Motor neuron (in vitro differentiated cells): Measurements from ENCODE around the gene EVI2A. TPM values are rescaled to one million over a fixed set of nuclear protein-coding genes. Genes with fewer than 3 reads are reported as not detected.

ENCODE experiments used
- ATAC-seq, 8 experiments: fragments of 200-7000 bp; cut with Tn5 transposase; replicated peaks in 6 of 8; 2 replicates each; pipeline ENCODE4 v1.8.0; 2021; ENCODE audit warnings: mild to moderate bottlenecking in 8 of 8, moderate library complexity in 8 of 8
- H3K27ac ChIP-seq, 2 donors: fragments of 250-450 bp; sonication (Bioruptor Pico); 2 replicates each; pipeline ENCODE4 v1.9.0; 2021; ENCODE audit warnings: antibody characterized with exemption in 2 of 2, mild to moderate bottlenecking in 2 of 2, moderate library complexity in 1 of 2
- H3K4me1 ChIP-seq, 2 donors: fragments of 250-450 bp; sonication (Bioruptor Pico); replicated peaks in 1 of 2; 2 replicates each; pipeline ENCODE4 v1.6.1; 2021; ENCODE audit warnings: antibody characterized with exemption in 2 of 2, mild to moderate bottlenecking in 2 of 2, moderate library complexity in 1 of 2
- H3K4me3 ChIP-seq, 5 donors: fragments of 250-450 bp; sonication (Bioruptor Pico); 2 replicates each; pipeline ENCODE4 v1.9.0; 2021; ENCODE audit warnings: antibody characterized with exemption in 5 of 5, mild to moderate bottlenecking in 5 of 5, moderate library complexity in 4 of 5
- WGBS, 10 experiments: fragments of 450-650 bp; shearing (Covaris generic); methylation state at CpG; one replicate each; pipeline ENCODE4 v1.0.0; 2022; 5-methylcytosine and 5-hydroxymethylcytosine counted together
- in situ Hi-C, 9 experiments: fragments of 400-800 bp; cut with MboI; loops; one replicate each; pipeline ENCODE4 v1.15.0; 2021; ENCODE audit warnings: low sequenced_read_pairs in 9 of 9, low pct_unique_long_range_greater_than_20kb in 2 of 9; ENCODE audit not compliant: unreplicated experiment in 9 of 9
- total RNA-seq, 8 experiments: library from RNA; unstranded; fragments of 300-600 nt; gene quantifications; 2 replicates each; pipeline versions ENCODE4 v1.2.3 to v1.2.4, GENCODE V29; 2022

Gene EVI2A
- total RNA-seq, 8 experiments from 2014 or later: 0.50 to 14.5 (median 1.2) TPM

DNA sequence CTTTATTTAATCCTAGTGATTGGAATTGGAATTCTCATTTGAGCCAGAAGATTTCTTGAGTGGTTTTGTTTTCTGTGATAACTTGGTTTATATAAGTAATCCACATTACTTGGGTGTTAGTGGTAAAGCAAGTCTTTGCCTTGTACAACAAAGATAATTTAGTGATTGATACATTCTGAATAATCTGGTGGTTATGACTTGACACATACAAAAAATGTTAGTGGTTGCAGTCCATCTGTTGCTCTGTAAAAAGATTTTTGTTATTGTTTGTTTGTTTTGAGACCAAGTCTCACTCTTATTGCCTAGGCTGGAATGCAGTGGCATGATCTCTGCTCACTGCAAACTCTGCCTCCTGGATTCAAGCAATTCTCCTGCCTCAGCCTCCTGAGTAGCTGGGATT lies 37.6 kb downstream of the EVI2A start:
- no peak for ATAC-seq
- Histone ChIP-seq H3K4me1 (peaks cover 0 to 2% of the 10 kb centered on the region in 2 donors), H3K27ac (no peak overlapping the region), H3K4me3 (no peak overlapping the region)
- in situ Hi-C loops: no loop called here

DNA sequence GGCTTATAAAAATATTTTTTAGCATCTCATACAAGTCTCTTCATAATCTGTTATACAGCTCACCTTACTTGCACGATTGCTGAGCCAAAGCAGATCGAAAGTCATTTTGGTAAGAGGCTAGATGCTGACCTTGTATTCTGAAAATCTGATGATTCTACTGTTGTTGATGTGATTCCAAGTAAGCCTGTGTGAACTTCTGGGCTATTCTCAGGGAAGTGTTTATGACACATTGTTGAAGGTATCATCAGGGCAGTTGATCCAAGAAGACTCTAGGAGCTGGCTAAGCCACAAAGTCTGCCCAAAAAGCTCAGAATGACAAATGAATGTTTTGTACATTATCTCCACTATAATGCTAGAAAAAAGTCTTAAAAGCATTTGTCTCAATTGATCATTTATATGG lies 40.4 kb downstream of the EVI2A start:
- Histone ChIP-seq H3K4me3 (no peak overlapping the region), H3K4me1 (peaks cover 0 to 2% of the 10 kb centered on the region in 2 donors), H3K27ac (no peak overlapping the region)
- ATAC-seq: no peak
- 92 to 100% (median 100%) methylated on average over 1 to 2 of the region's 2 CpGs; no CpG with 5 or more reads in 3 of the 10 experiments for WGBS, 10 experiments
- in situ Hi-C loops: no loop called here

DNA sequence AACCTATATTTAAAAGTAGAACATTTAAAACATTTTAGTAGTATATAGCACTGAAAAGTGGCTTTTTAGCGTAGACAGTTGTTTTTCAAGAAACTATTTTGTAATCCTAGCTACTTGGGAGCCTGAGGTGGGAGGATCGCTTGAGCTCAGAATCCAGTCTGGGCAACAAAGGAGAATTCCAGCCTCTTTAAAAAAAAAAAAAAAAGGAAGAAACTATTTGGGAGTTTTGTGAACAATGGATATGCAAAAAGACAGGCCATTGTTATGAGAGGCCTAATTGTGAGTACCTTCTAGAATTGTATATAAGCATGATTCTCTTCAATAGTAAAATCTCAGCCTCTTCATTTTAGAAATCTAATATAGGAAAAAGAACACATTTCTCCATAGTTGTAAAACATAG lies 42.0 kb downstream of the EVI2A start:
- no peak overlapping the region for H3K4me3 ChIP-seq
- no peak for ATAC-seq
- in situ Hi-C loops: no loop called here
- H3K4me1 ChIP-seq: peaks cover 0 to 2% of the 10 kb centered on the region in 2 donors
- 65 to 100% (median 93%) methylated on average over 1 to 2 of the region's 2 CpGs; no CpG with 5 or more reads in 1 of the 10 experiments for WGBS, 10 experiments
- no peak overlapping the region for H3K27ac ChIP-seq

DNA sequence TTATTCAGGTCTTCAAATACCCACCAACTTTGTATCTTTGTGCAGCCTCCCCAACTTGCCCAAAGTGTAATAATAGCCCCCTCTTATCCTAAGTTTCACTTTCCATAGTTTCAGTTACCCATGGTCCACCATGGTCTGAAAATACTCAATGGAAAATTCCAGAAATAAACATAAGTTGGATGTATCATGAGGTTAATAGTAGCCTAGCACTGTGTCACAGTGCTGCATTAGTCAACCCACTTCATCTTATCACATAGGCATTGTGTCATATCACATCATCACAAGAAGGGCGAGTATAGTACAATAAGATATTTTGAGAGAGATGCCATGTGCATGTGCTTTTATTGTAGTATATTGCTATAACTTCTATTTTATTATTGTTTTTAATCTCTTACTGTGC lies 46.3 kb downstream of the EVI2A start:
- H3K27ac ChIP-seq: no peak overlapping the region
- H3K4me3 ChIP-seq: no peak overlapping the region
- peaks cover 0 to 2% of the 10 kb centered on the region in 2 donors for H3K4me1 ChIP-seq
- no peak for ATAC-seq
- in situ Hi-C loops: no loop called here
- 75 to 100% (median 100%) methylated on average over 1 of the region's 1 CpG; no CpG with 5 or more reads in 2 of the 10 experiments for WGBS, 10 experiments

DNA sequence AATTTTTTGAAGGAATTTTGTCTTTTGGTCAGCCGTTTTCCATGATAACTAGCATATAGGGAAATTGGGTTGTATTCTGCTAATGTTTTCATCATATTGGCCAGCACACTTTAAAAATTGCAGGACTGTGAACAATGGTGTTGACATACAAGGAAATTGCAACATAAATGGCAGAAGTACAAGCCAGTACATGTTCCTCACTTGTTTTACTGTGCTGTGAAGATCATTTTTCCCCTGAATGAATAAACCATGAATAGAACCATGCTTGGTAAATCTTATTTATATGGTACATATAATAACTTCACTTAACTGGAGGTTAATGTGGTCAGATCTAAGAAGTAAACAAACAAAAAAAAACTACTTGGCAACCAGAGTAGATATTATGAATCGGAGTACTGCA lies 47.2 kb downstream of the EVI2A start:
- in situ Hi-C loops: no loop called here
- no peak overlapping the region for H3K27ac ChIP-seq
- no peak overlapping the region for H3K4me3 ChIP-seq
- peak in 1 of 8 experiments; percentile 19 for ATAC-seq
- peaks cover 2 to 4% of the 10 kb centered on the region in 2 donors for H3K4me1 ChIP-seq
- 13 to 100% (median 88%) methylated on average over 1 to 2 of the region's 2 CpGs for WGBS, 10 experiments

DNA sequence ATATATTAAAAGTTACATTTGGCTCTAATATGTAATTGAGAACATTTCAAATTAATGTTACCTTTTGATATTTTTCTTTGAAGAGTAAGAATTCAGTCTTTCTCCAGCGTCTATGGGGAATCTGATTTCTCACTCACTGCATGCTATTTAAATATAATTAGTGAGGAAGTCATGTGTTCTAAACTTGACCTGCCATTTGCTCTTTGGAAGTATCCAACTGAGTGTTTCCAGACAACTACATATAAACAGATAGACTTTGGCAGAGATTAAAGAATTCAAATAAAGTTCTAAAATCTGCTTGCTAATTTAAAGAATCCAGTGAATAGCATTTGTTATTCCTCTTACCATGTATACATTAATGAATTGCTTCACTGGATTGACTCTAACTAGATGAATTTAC lies 47.9 kb downstream of the EVI2A start:
- Histone ChIP-seq H3K4me3 (no peak overlapping the region), H3K4me1 (peaks cover 0 to 4% of the 10 kb centered on the region in 2 donors), H3K27ac (no peak overlapping the region)
- ATAC-seq: no peak
- 17 to 100% (median 83%) methylated on average over 1 of the region's 1 CpG; no CpG with 5 or more reads in 4 of the 10 experiments for WGBS, 10 experiments
- in situ Hi-C loops: no loop called here

DNA sequence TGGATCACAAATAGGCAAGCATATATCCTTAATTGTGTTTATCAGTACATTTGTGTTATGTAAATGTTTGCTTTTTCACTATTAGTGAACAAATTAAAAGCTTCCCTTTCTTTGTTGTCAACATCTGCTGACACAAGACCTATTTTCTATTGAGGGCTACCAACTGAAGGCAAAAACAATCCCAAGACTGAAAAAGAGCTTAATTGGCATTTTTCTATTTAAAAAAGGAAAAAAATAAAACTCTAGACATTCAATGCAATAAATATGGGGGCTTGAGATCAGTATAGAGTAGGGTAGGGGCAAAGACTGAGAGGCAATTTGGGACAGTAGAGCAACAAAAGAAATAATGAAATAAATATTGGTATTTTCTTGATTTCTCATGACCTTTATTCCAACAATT lies 48.6 kb downstream of the EVI2A start:
- H3K4me3 ChIP-seq: no peak overlapping the region
- no peak for ATAC-seq
- H3K27ac ChIP-seq: no peak overlapping the region
- in situ Hi-C loops: no loop called here
- peaks cover 0 to 4% of the 10 kb centered on the region in 2 donors for H3K4me1 ChIP-seq

DNA sequence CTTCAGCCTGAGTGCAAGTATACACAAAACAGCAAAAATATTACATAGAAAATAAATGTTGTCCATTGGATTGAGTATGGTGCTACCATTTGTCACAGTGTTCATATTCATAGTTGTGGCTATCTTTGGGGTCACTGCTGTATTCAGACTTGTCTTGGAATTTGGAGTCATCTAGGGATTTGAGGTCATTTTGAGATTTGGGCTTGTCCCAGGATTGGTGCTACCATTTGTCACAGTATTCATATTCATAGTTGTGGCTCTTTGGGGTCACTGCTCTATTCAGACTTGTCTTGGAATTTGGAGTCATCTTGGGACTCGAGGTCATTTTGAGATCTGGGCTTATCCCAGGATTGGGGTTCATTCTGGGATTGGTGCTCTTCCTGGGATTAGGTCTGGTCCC lies 49.2 kb downstream of the EVI2A start:
- ATAC-seq: no peak
- H3K4me1 ChIP-seq: peaks cover 0 to 4% of the 10 kb centered on the region in 2 donors
- no peak overlapping the region for H3K4me3 ChIP-seq
- no peak overlapping the region for H3K27ac ChIP-seq
- in situ Hi-C loops: no loop called here
- 75 to 100% (median 92%) methylated on average over 1 of the region's 1 CpG; no CpG with 5 or more reads in 6 of the 10 experiments for WGBS, 10 experiments

DNA sequence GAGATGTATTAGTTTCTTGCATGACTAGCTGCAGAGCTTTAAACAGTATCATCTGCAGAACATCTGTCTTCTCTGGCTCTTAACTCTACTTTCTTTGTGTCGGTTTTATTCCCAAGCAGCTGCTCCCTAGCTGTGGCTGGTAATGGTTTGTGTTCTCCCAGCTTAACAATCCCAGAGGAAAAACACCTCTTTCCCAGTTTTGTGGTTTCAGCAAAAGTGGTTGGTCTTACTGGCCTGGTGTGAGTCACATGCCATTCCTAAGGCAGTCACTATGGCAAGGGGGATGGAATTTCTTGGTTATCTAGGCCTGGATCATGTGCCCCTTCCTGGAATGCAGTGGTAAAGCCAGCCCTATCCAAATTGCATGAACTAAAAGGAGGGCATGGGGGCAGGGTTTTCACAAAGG lies 51.8 kb downstream of the EVI2A start:
- Histone ChIP-seq H3K27ac (no peak overlapping the region), H3K4me3 (no peak overlapping the region), H3K4me1 (peaks cover 0 to 4% of the 10 kb centered on the region in 2 donors)
- ATAC-seq: peak; percentile 67 to 99 (median 88)
- 0 to 56% (median 33%) methylated on average over 1 of the region's 1 CpG; no CpG with 5 or more reads in 5 of the 10 experiments for WGBS, 10 experiments
- in situ Hi-C loops: no loop called here

DNA sequence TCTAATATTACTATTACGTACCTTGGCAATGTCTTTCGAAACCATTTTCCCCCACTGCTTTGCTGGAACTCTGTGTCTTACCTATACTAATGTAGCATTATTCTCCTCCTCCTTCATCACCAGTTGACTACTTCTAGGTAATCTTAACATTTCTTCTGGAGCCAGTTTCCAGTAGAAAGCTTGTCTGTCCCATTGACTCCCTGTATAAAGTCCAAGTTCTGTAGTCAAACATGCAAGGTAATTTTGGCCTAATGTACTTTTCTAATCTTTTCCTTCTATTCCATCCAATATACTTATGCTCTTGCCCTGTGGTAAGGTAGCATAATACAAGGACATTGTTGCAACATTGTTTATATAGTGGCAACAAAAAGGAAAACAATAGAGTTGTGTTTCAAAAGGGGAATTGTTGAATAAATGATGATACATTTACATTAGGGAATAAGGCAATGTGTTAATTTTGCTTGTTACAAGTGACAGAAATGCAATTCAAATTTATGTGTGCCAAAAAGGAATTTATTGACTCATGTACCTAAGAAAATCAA lies 52.3 kb downstream of the EVI2A start:
- ATAC-seq: peak in 4 of 8 experiments; percentile 10 to 48 (median 46)
- 83 to 100% (median 92%) methylated on average over 1 to 2 of the region's 2 CpGs; no CpG with 5 or more reads in 3 of the 10 experiments for WGBS, 10 experiments
- no peak overlapping the region for H3K27ac ChIP-seq

More for the DNA sequence above, 52.3 kb downstream of the EVI2A start:
- peaks cover 0 to 4% of the 10 kb centered on the region in 2 donors for H3K4me1 ChIP-seq
- H3K4me3 ChIP-seq: no peak overlapping the region
- in situ Hi-C loops: no loop called here

Other genes with a start within 250 kb of the EVI2A start
- 100 to 1,000 TPM in 1 of 8 experiments, 10 to 100 TPM in 7; 32.1 to 158 (median 50.6) TPM for gene NF1, start 226.6 kb downstream of the EVI2A start, total RNA-seq
- 10 to 100 TPM in 3 of 8 experiments, 1 to 10 TPM in 5; 1.2 to 54.9 (median 3.6) TPM for gene OMG, start 24.4 kb downstream of the EVI2A start, total RNA-seq
- gene EVI2B, start 7.6 kb downstream of the EVI2A start, total RNA-seq: 10 to 100 TPM in 1 of 8 experiments, 1 to 10 TPM in 4, under 1 TPM in 3; 0.38 to 11.9 (median 1.1) TPM
- 10 to 100 TPM in 6 of 8 experiments, 1 to 10 TPM in 2; 7.0 to 44.2 (median 25.2) TPM for gene RAB11FIP4, start 70.1 kb upstream of the EVI2A start, total RNA-seq